ENCODE results near the gene ASPN. TPM values are rescaled to one million over a fixed set of nuclear protein-coding genes. Genes with fewer than 3 reads are reported as not detected.

ASPN gene
- total and polyA plus RNA-seq, 10 of the 15 experiments (the other 5 are each of a cell fraction or from before 2014, with no cell fraction given), result 0.03 to 0.47 (median 0.42) TPM; not detected in 7

GRCh38 chr9:92444841-92445240 lies 37.5 kb downstream of the ASPN start:
- ChIA-PET RAD21 (ENCODE audit: unreplicated experiment) (no interaction called here), SMC1A (ENCODE audit: uncharacterized antibody, unreplicated experiment) (no interaction called here), POLR2A (no interaction called here), CTCF (interaction anchor here (1.1 to 1.7 kb wide), 3 partner anchors 12 to 307 kb away, joined by 4 to 5 read pairs (median 5); no protein-coding TSS in a partner anchor)
- BruUV-seq (replicated peaks), result no TSS peak
- TF ChIP-seq SREBF2 (IDR thresholded peaks at IDR 0.05; ENCODE audit: low read length) (no peak), GATAD2B (conservative IDR thresholded peaks at IDR 0.05; ENCODE audit: low read depth) (no peak), TCF7 (IDR thresholded peaks at IDR 0.05; ENCODE audit: borderline replicate concordance) (no peak), RUNX3 (IDR thresholded peaks at IDR 0.05; ENCODE audit: low read length) (no peak), TCF3 (IDR thresholded peaks at IDR 0.05; ENCODE audit: borderline replicate concordance, insufficient read depth, low read depth, low read length) (no peak), NR2C2 (IDR thresholded peaks at IDR 0.05; ENCODE audit: borderline replicate concordance, control insufficient read depth, insufficient read length, low read depth) (no peak), HCFC1 (IDR thresholded peaks at IDR 0.05; ENCODE audit: low read length) (no peak), E2F4 (IDR thresholded peaks at IDR 0.05; ENCODE audit: low read depth, low read length) (no peak), TCF12 (IDR thresholded peaks at IDR 0.05; ENCODE audit: low read depth, low read length) (no peak), HDGF (IDR thresholded peaks at IDR 0.05) (no peak), MEF2A (IDR thresholded peaks at IDR 0.05; ENCODE audit: insufficient read depth, low read depth, low read length) (no peak), GABPA (IDR thresholded peaks at IDR 0.05; ENCODE audit: low read depth) (no peak), PAX8 (IDR thresholded peaks at IDR 0.05) (no peak), SPI1 (IDR thresholded peaks at IDR 0.05; ENCODE audit: borderline replicate concordance, insufficient read depth, low read depth, low read length) (no peak)
- TF ChIP-seq, protein P1, sequence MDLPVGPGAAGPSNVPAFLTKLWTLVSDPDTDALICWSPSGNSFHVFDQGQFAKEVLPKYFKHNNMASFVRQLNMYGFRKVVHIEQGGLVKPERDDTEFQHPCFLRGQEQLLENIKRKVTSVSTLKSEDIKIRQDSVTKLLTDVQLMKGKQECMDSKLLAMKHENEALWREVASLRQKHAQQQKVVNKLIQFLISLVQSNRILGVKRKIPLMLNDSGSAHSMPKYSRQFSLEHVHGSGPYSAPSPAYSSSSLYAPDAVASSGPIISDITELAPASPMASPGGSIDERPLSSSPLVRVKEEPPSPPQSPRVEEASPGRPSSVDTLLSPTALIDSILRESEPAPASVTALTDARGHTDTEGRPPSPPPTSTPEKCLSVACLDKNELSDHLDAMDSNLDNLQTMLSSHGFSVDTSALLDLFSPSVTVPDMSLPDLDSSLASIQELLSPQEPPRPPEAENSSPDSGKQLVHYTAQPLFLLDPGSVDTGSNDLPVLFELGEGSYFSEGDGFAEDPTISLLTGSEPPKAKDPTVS (IDR thresholded peaks at IDR 0.05; ENCODE audit: low read depth, low read length), result no peak
- Histone ChIP-seq H3K27me3 (replicated peaks in 1 of 2; ENCODE audit: control insufficient read depth in 2 of 2, insufficient read depth in 2 of 2, low read length in 1 of 2) (no peaks in the 10 kb centered on the region), H3K9me3 (replicated peaks; ENCODE audit: control insufficient read depth, insufficient read depth, low read length) (no peaks in the 10 kb centered on the region), H3K36me3 (ENCODE audit: control insufficient read depth in 2 of 2, insufficient read depth in 2 of 2, low read length in 1 of 2) (no peaks in the 10 kb centered on the region), H3K79me2 (ENCODE audit: control insufficient read depth, insufficient read depth, low read length) (no peaks in the 10 kb centered on the region), H3K27ac (ENCODE audit: control insufficient read depth, insufficient read depth) (no peak overlapping the region), H3K4me1 (ENCODE audit: control insufficient read depth, insufficient read depth, low read length) (no peaks in the 10 kb centered on the region), H2AFZ (ENCODE audit: control insufficient read depth, low read depth, low read length) (no peak overlapping the region), H3K9ac (ENCODE audit: control insufficient read depth, insufficient read depth, low read length) (no peak overlapping the region), H3K4me3 (no peak overlapping the region), H3K4me2 (ENCODE audit: control insufficient read depth, insufficient read depth) (no peak overlapping the region), H4K20me1 (ENCODE audit: control insufficient read depth, insufficient read depth) (no peaks in the 10 kb centered on the region)
- ATAC-seq (no peak), FAIRE-seq (no peak), DNase-seq (ENCODE audit: low read depth, low spot score) (no peak)
- WGBS (ENCODE audit: insufficient coverage, insufficient replicate concordance, low lambda C conversion rate, missing lambda C conversion rate), result 59% methylated on average over 4 of the region's 4 CpGs
- in situ Hi-C loops (cut with MboI), result no loop called here
- intact Hi-C loops (cut with micrococcal nuclease; ENCODE audit: unreplicated experiment), result loop anchor here (10.0 kb wide), 1 partner anchor 120 kb away; the partner anchor contains the start of genes CENPP and NOL8

All from GM12878 (cell line).